GM13977 (cell line): ENCODE data around the gene EXOSC10.

Source experiments
- DNase-seq: peaks from one replicate; pipeline ENCODE4 v3.0.0; 2012; ENCODE audit warnings: low spot score
- in situ Hi-C: fragments of 300-500 bp; cut with MboI; formaldehyde crosslinking; loops from one replicate; pipeline ENCODE4 v1.12.0; 2022; ENCODE audit warnings: low sequenced_read_pairs, low pct_unique_long_range_greater_than_20kb, mixed read lengths, inconsistent platforms; ENCODE audit not compliant: unreplicated experiment
- TF ChIP-seq, protein P1 (sequence below): IDR thresholded peaks from 2 replicates; pipeline ENCODE4 v1.5.1; 2012; ENCODE audit warnings: mild to moderate bottlenecking, control low read depth; ENCODE audit not compliant: insufficient read depth; ENCODE audit errors: extremely low read depth, missing control alignments

The EXOSC10 gene

DNA sequence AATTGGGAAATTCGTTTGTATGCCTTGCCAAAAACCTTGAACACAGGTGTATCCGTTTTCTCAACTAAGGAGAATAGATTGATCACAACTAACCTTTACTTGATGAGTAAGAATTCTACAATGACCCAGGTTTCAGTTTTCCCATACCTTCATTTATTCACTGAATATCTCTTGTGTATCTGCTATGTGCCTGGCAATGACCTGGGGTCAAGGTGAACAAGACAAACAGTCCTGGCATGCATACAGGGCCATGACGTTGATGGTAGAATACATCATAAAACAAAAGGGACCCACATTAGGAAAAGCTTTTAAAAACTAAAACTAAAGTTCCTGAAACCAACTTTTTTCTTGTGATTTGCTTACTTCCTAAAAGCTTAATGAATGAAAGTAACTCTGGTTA lies 32.1 kb upstream of the EXOSC10 start:
- TF ChIP-seq, protein P1, sequence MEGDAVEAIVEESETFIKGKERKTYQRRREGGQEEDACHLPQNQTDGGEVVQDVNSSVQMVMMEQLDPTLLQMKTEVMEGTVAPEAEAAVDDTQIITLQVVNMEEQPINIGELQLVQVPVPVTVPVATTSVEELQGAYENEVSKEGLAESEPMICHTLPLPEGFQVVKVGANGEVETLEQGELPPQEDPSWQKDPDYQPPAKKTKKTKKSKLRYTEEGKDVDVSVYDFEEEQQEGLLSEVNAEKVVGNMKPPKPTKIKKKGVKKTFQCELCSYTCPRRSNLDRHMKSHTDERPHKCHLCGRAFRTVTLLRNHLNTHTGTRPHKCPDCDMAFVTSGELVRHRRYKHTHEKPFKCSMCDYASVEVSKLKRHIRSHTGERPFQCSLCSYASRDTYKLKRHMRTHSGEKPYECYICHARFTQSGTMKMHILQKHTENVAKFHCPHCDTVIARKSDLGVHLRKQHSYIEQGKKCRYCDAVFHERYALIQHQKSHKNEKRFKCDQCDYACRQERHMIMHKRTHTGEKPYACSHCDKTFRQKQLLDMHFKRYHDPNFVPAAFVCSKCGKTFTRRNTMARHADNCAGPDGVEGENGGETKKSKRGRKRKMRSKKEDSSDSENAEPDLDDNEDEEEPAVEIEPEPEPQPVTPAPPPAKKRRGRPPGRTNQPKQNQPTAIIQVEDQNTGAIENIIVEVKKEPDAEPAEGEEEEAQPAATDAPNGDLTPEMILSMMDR: no peak
- in situ Hi-C loops: no loop called here
- no peak for DNase-seq

DNA sequence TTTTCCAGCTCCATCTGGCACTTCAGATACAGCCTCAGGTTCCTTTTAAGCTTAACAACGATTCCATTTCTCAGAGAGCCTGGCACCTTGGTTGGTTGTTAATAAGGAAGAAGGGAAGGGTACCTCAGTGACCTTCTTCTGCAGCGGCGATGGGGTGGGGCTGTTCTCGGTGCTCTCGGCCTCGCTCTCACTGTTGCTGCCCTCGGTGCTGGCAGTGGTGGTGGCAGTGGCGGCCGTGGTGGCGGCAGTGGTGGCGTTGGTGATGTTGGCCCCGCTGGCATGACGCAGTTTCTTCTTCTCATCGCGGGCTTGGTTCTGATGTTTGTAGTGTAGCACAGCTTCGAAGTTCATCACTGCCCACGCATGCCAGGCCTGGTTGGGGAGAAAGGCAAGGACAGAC lies 30.7 kb upstream of the EXOSC10 start:
- TF ChIP-seq, protein P1: no peak
- in situ Hi-C loops: no loop called here
- DNase-seq: no peak

DNA sequence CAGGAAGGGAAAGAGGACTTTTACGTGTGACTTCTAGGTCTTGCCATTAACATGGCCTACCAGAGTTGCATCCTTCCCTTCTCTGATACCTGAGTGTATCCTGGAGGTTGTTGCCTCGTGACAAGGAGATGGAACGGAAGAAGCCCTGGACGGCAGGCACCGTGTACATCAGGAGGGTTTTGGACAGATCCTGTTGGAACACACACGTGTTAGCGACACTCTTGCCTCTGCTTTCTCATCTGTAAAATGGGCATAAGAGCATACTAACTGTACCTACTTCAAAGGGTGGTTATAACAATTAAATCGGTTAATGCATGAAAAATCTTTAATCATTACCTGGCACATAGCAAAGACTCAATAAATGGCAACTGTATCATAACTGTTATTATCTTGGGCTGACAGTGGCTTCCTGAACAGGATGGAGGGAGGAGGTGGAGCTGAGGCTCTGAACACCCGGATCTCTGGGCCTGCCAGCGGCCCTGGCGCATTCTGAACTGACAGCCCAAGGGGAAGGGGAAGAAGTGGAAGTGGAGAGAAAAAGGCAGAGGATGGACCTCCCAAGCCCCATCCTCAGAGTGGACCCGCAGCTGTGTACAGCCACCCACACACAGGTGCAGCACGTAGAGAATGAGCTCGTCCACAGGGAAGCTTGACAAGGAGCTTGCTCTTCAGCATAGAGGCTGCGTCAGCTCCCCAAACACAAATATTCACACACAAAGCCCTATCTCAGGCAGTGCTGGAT lies 30.2 kb upstream of the EXOSC10 start:
- in situ Hi-C loops: no loop called here
- TF ChIP-seq, protein P1: no peak
- no peak for DNase-seq

DNA sequence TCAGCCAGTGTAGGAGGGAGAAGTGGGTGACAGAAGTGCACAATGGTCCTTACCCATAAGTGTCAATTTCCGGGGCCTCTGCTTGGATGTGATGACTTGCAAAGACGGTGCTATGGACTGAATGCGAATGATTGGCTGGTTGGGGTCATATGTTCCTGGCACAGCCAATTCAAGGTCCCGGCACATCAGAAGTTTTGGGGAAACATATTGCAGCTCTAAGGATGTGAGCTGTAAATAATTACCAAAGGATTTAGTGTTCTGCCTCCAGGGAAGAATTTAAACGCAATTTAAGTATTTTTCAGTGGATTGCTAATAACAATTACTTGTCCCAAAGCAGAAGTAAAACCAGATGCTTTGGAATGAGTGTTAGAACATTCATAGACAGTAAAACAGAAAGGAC lies 26.9 kb upstream of the EXOSC10 start:
- no peak for DNase-seq
- in situ Hi-C loops: no loop called here
- TF ChIP-seq, protein P1: no peak

DNA sequence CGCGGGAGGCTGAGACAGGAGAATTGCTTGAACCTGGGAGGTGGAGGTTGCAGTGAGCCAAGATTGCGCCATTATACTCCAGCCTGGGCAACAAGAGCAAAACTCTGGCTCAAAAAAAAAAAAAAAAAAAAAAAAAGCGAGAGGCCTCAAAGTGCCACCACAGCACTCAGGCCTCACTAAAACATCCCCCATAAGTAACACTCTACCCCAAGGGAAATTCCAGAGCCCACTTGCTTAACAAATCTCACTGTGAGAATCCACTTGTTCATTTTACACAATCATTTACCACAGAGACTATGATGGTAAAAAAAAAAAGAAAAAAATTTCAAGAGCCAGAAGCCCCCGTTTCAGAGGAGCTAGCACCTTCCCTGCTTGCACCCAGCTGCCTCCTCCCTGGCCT lies 26.3 kb upstream of the EXOSC10 start:
- DNase-seq: no peak
- in situ Hi-C loops: no loop called here
- TF ChIP-seq, protein P1: no peak

DNA sequence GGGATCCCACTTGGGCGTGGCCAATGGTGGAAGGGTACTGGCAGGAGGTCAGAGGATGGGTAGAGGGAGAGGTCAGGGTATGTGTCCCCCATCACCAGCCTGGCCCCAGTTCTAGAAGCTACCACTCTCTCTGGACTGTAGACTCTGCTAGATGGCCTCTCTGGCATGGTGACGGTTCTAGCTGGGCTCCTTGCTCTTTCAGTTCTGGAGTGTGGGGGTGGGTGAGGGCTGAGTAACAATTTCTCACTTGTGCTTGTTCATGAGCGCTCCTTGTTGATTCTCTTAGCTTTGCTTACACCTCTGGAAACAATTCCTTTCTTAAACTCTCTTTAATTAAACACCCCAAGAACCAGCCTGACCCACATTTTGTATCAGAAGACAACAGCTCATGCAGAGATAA lies 25.3 kb upstream of the EXOSC10 start:
- TF ChIP-seq, protein P1: no peak
- DNase-seq: no peak
- in situ Hi-C loops: no loop called here
